ENCODE data around the gene KLHL7. TPM values are rescaled to one million over a fixed set of nuclear protein-coding genes. Genes with fewer than 3 reads are reported as not detected.

Gene KLHL7
- total RNA-seq, 2 donors from 2014 or later, result 37.5 to 54.6 TPM

DNA sequence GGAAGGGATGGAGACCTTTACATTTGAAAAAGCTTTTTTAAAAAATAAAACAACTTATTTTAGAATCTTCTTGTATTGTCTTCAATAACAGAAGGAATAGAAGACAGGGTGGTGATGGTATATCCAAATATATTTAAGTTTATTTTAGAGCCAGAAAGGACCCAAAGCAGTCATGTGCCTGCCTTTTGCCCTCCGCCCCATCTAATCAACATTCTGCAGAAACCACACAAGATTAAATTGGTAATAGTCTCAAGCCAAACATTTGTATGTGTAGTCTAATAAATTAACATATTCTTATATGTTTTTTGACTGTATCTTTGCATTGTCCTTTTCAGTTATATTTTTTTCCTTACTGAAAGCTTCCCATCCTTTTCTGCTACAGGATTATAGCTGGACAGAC is 59.7 kb downstream of the KLHL7 start:
- no peak overlapping the region for H3K4me3 Mint-ChIP-seq
- Histone ChIP-seq H3K4me3 (ENCODE audit: low read length) (no peak overlapping the region), H3K4me1 (ENCODE audit: control insufficient read depth, insufficient read depth, low read length) (no peaks in the 10 kb centered on the region), H3K9me3 (ENCODE audit: control insufficient read depth, low read length) (no peaks in the 10 kb centered on the region), H3K27ac (ENCODE audit: low read depth, low read length) (no peak overlapping the region), H3K27me3 (ENCODE audit: control insufficient read depth, insufficient read depth, low read length, poor library complexity, severe bottlenecking) (no peaks in the 10 kb centered on the region), H3K9ac (ENCODE audit: extremely low read depth, low read length, poor library complexity, severe bottlenecking) (no peak overlapping the region), H3K36me3 (ENCODE audit: control insufficient read depth, insufficient read depth, low read length) (no peaks in the 10 kb centered on the region)
- H3K36me3 Mint-ChIP-seq (ENCODE audit: low read depth), result peaks cover 3% of the 10 kb centered on the region
- no peaks in the 10 kb centered on the region for H3K27me3 Mint-ChIP-seq (ENCODE audit: insufficient read depth)
- no peak for DNase-seq
- TF ChIP-seq, protein P1, sequence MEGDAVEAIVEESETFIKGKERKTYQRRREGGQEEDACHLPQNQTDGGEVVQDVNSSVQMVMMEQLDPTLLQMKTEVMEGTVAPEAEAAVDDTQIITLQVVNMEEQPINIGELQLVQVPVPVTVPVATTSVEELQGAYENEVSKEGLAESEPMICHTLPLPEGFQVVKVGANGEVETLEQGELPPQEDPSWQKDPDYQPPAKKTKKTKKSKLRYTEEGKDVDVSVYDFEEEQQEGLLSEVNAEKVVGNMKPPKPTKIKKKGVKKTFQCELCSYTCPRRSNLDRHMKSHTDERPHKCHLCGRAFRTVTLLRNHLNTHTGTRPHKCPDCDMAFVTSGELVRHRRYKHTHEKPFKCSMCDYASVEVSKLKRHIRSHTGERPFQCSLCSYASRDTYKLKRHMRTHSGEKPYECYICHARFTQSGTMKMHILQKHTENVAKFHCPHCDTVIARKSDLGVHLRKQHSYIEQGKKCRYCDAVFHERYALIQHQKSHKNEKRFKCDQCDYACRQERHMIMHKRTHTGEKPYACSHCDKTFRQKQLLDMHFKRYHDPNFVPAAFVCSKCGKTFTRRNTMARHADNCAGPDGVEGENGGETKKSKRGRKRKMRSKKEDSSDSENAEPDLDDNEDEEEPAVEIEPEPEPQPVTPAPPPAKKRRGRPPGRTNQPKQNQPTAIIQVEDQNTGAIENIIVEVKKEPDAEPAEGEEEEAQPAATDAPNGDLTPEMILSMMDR (conservative IDR thresholded peaks at IDR 0.05), result no peak
- WGBS, 2 experiments (ENCODE audit: insufficient coverage in 1 of 2, insufficient read length in 1 of 2), result 78% methylated on average over 1 of the region's 1 CpG; no CpG with 5 or more reads in 1 of the 2 experiments
- no peak overlapping the region for H3K27ac Mint-ChIP-seq
- H3K9me3 Mint-ChIP-seq, result no peaks in the 10 kb centered on the region
- H3K4me1 Mint-ChIP-seq, result peaks cover 2% of the 10 kb centered on the region

DNA sequence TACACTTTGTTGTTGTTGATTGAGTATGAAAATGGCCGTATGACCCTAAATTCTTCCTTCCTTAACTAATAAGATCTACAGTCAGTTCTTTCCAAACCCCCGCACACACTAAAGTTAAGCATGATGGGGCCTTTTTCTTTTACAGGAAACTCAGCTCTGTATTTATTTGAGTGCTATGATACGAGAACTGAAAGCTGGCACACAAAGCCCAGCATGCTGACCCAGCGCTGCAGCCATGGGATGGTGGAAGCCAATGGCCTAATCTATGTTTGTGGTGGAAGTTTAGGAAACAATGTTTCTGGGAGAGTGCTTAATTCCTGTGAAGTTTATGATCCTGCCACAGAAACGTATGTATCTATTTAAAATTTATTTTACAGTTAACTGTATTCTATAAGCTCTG is 62.1 kb downstream of the KLHL7 start:
- Mint-ChIP-seq H3K9me3 (no peaks in the 10 kb centered on the region), H3K27me3 (ENCODE audit: insufficient read depth) (no peaks in the 10 kb centered on the region), H3K4me1 (no peaks in the 10 kb centered on the region), H3K27ac (no peak overlapping the region), H3K36me3 (ENCODE audit: low read depth) (peaks cover 7% of the 10 kb centered on the region), H3K4me3 (no peak overlapping the region)
- DNase-seq, result no peak
- Histone ChIP-seq H3K9ac (ENCODE audit: extremely low read depth, low read length, poor library complexity, severe bottlenecking) (no peak overlapping the region), H3K9me3 (ENCODE audit: control insufficient read depth, low read length) (no peaks in the 10 kb centered on the region), H3K4me3 (ENCODE audit: low read length) (no peak overlapping the region), H3K36me3 (ENCODE audit: control insufficient read depth, insufficient read depth, low read length) (no peaks in the 10 kb centered on the region), H3K27me3 (ENCODE audit: control insufficient read depth, insufficient read depth, low read length, poor library complexity, severe bottlenecking) (no peaks in the 10 kb centered on the region), H3K4me1 (ENCODE audit: control insufficient read depth, insufficient read depth, low read length) (no peaks in the 10 kb centered on the region), H3K27ac (ENCODE audit: low read depth, low read length) (no peak overlapping the region)
- WGBS, 2 experiments (ENCODE audit: insufficient coverage in 1 of 2, insufficient read length in 1 of 2), result 92 to 100% methylated on average over 1 to 3 of the region's 5 CpGs
- TF ChIP-seq, protein P1 (conservative IDR thresholded peaks at IDR 0.05), result no peak

DNA sequence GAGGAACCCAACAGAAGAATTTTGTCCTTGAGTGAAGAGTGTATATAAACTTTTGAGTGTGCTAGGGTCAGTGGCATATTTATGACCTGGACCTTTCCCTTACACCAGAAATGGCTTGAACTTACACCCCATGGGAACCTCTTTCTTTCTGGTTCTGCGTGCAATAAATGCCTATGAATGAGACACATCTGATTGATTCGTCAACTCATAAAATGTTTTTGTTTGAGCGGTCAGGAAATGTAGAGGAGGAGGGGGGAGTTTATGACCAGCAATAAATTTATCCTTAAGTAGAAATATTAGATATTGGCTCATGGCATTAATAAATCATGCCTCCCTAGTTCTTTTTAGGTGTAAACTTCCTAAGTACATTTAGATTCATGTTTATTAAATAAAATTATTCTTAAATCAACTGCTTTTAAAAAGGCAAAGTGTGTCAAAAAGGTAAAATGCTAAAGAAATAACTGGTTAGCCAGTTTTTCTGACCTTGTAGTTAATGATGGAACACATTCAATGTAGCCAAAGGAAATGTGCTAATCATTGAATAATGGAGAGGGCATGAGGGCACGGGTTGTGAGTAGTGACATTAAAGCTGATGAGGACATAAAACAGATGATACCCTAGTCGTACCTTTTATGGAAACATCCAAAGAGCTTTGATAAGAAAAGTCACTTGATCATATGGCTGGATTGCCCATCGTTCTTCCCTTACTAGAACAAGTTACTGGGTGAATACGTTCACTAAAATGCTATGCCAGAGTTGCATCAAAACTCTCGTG is 62.7 kb downstream of the KLHL7 start:
- H3K9ac ChIP-seq (ENCODE audit: extremely low read depth, low read length, poor library complexity, severe bottlenecking), result no peak overlapping the region
- H3K4me3 Mint-ChIP-seq, result no peak overlapping the region
- H3K27ac Mint-ChIP-seq, result no peak overlapping the region
- H3K27ac ChIP-seq (ENCODE audit: low read depth, low read length), result no peak overlapping the region
- no peaks in the 10 kb centered on the region for H3K9me3 Mint-ChIP-seq
- peaks cover 7% of the 10 kb centered on the region for H3K36me3 Mint-ChIP-seq (ENCODE audit: low read depth)
- no peaks in the 10 kb centered on the region for H3K27me3 ChIP-seq (ENCODE audit: control insufficient read depth, insufficient read depth, low read length, poor library complexity, severe bottlenecking)
- TF ChIP-seq, protein P1 (conservative IDR thresholded peaks at IDR 0.05), result no peak
- H3K4me1 ChIP-seq (ENCODE audit: control insufficient read depth, insufficient read depth, low read length), result no peaks in the 10 kb centered on the region
- WGBS, 2 experiments (ENCODE audit: insufficient coverage in 1 of 2, insufficient read length in 1 of 2), result 93 to 96% methylated on average over 5 to 8 of the region's 8 CpGs
- DNase-seq, result no peak
- H3K4me1 Mint-ChIP-seq, result no peaks in the 10 kb centered on the region
- H3K9me3 ChIP-seq (ENCODE audit: control insufficient read depth, low read length), result no peaks in the 10 kb centered on the region
- H3K36me3 ChIP-seq (ENCODE audit: control insufficient read depth, insufficient read depth, low read length), result no peaks in the 10 kb centered on the region
- no peak overlapping the region for H3K4me3 ChIP-seq (ENCODE audit: low read length)
- no peaks in the 10 kb centered on the region for H3K27me3 Mint-ChIP-seq (ENCODE audit: insufficient read depth)

All from endodermal cell (in vitro differentiated cells).